NK-92 (cell line): ENCODE results near the gene FAM118B.

Experiments
- DNase-seq: peaks from one replicate; lab custom pipeline; 2025; ENCODE audit not compliant: unreplicated experiment; lab: John Stamatoyannopoulos, UW

The FAM118B gene

GRCh38 chr11:126211236-126212088 lies at the start of gene FAM118B, which contains the start of gene RPUSD4:
Gene FAM118B, plus strand, starts transcription at chr11:126211782. Its CDS starts 23,220 bp downstream, at chr11:126235002.
Gene RPUSD4, minus strand, starts transcription at chr11:126211650. Its CDS starts 12 bp downstream, at chr11:126211638.
- DNase-seq, result peak; percentile 88

GRCh38 chr11:126162306-126163030 lies 49.1 kb upstream of the FAM118B start:
- no peak for DNase-seq

GRCh38 chr11:126163074-126163700 lies 48.4 kb upstream of the FAM118B start:
- no peak for DNase-seq

- DNase-seq, result no peak
Observed at GRCh38 chr11:126163779-126164178, 47.8 kb upstream of the FAM118B start.

- no peak for DNase-seq
Observed at GRCh38 chr11:126164781-126165180, 46.8 kb upstream of the FAM118B start.

GRCh38 chr11:126165311-126165720 lies 46.3 kb upstream of the FAM118B start:
- no peak for DNase-seq

- no peak for DNase-seq
Observed at GRCh38 chr11:126165757-126166156, 45.8 kb upstream of the FAM118B start.

GRCh38 chr11:126166413-126166812 lies 45.2 kb upstream of the FAM118B start:
- DNase-seq, result no peak

GRCh38 chr11:126167488-126167887 lies 44.1 kb upstream of the FAM118B start:
- DNase-seq, result no peak

GRCh38 chr11:126169291-126169690 lies 42.3 kb upstream of the FAM118B start:
- DNase-seq, result no peak

GRCh38 chr11:126172596-126173038 lies 39.0 kb upstream of the FAM118B start:
- no peak for DNase-seq

- DNase-seq, result no peak
Observed at GRCh38 chr11:126173257-126173656, 38.3 kb upstream of the FAM118B start.

- DNase-seq, result no peak
Observed at GRCh38 chr11:126174816-126175215, 36.8 kb upstream of the FAM118B start.

- DNase-seq, result no peak
Observed at GRCh38 chr11:126175393-126175792, 36.2 kb upstream of the FAM118B start.

GRCh38 chr11:126176853-126177470 lies 34.6 kb upstream of the FAM118B start:
- DNase-seq, result no peak

- no peak for DNase-seq
Observed at GRCh38 chr11:126181939-126182730, 29.4 kb upstream of the FAM118B start.

GRCh38 chr11:126182787-126183445 lies 28.7 kb upstream of the FAM118B start:
- no peak for DNase-seq

- DNase-seq, result no peak
Observed at GRCh38 chr11:126185259-126186024, 26.1 kb upstream of the FAM118B start.
